Activated CD8-positive, alpha-beta memory T cell treated with anti-CD3 and anti-CD28 coated beads for 4 hours (primary cell): ENCODE results near the gene KLLN.
"Not testable (repeated sequence)": the region's sequence is repeated elsewhere in the genome, so short reads cannot be mapped to it uniquely, and the experiment has no call there.

Experiments used
- DNase-seq, 2 donors: peaks; one replicate each; pipeline ENCODE4 v3.0.0-alpha.2; 2020; ENCODE audit warnings: low read depth in 2 of 2

KLLN gene

DNA sequence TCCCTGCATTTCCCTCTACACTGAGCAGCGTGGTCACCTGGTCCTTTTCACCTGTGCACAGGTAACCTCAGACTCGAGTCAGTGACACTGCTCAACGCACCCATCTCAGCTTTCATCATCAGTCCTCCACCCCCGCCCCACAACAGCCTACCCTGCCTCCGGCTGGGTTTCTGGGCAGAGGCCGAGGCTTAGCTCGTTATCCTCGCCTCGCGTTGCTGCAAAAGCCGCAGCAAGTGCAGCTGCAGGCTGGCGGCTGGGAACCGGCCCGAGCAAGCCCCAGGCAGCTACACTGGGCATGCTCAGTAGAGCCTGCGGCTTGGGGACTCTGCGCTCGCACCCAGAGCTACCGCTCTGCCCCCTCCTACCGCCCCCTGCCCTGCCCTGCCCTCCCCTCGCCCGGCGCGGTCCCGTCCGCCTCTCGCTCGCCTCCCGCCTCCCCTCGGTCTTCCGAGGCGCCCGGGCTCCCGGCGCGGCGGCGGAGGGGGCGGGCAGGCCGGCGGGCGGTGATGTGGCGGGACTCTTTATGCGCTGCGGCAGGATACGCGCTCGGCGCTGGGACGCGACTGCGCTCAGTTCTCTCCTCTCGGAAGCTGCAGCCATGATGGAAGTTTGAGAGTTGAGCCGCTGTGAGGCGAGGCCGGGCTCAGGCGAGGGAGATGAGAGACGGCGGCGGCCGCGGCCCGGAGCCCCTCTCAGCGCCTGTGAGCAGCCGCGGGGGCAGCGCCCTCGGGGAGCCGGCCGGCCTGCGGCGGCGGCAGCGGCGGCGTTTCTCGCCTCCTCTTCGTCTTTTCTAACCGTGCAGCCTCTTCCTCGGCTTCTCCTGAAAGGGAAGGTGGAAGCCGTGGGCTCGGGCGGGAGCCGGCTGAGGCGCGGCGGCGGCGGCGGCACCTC lies at the start of gene KLLN, which contains the start of gene PTEN:
TSS of gene KLLN (minus strand) at position 481 of the 891 bp plus-strand sequence. CDS start 1,046 bp downstream, outside the sequence.
TSS of gene PTEN (plus strand) at position 573 of the 891 bp plus-strand sequence. CDS start 845 bp downstream, outside the sequence.
- DNase-seq, result peak; percentile 55 to 62

DNA sequence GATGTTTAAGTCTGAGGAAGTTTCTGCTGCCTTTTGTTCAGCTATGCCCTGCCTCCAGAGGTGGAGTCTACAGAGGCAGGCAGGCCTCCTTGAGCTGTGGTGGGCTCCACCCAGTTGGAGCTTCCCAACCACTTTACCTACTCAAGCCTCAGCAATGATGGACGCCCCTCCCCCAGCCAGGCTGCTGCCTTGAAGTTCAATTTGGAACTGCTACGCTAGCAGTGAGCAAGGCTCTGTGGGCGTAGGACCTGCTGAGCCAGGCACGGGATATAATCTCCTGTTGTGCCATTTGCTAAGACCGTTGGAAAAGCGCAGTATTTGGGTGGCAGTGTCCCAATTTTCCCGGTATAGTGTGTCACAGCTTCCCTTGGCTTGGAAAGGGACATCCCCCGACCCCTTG lies 40.1 kb upstream of the KLLN start:
- not testable (repeated sequence) for DNase-seq

DNA sequence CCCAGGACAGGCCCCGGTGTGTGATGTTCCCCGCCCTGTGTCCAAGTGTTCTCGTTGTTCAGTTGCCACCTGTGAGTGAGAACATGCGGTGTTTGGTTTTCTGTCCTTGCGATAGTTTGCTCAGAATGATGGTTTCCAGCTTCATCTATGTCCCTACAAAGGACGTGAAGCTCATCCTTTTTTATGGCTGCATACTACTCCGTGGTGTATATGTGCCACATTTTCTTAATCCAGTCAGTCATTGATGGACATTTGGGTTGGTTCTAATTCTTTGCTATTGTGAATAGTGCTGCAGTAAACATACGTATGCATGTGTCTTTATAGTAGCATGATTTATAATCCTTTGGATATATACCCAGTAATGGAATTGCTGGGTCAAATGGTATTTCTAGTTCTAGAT lies 34.6 kb upstream of the KLLN start:
- not testable (repeated sequence) for DNase-seq

DNA sequence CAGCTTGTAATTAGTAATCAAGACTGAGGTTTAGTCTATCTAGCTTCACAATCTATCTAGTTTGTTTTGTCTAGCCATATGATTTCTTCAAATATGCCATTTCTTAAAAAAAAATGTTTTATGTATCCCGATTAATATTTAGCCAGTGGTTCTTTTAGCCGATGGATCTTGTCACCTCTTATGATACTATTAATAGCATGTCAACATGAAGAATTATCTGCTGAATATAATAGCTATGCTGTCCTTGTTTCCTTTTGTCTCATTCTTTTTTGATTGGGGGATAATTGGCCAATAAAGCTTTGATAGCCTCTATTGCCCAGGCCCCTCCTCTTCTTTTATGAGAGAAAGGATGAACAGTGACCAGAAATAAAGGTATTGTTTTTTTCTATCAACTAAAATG lies 32.9 kb upstream of the KLLN start:
- DNase-seq, result no peak

DNA sequence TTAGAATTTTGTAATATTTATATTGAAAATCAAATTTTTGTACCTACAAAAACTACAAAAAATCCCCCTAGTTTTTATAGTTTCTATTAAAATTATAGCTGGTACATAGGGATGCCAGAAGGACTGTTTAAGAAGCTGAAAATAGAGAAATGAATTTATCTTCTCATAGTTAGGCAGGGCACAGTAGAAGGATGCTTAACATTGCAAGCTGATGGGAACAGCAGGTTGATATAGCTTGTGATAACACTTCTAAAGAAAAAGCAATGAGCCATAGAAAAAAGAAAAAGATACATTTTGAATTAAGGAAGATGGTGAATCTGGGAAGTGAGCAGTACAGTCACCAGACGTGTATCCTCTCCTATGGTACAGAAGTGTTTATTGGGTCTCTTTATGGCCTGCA lies 32.1 kb upstream of the KLLN start:
- no peak for DNase-seq

GRCh38 chr10:87887548-87888289 lies 24.4 kb upstream of the KLLN start:
- DNase-seq, result no peak

DNA sequence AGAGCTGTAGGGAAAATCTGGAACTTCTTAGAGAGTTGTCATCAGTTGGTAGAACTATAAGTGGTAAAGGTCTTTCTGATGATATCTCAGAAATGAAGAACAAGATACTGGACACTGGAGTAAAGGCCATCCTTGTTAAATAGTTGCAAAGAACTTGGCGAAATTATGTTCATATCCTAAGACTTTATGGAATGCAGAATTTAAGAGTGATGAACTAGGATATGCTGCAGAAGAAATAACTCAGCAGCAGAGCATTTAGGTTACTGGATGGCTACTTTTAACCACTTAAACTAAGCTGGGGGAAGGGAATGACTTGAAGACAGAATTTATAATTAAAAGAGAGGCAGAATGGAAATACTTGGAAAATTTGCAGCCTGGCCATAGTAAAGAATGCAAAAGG lies 23.8 kb upstream of the KLLN start:
- no peak for DNase-seq

GRCh38 chr10:87886635-87887034 lies 23.3 kb upstream of the KLLN start:
- no peak for DNase-seq

DNA sequence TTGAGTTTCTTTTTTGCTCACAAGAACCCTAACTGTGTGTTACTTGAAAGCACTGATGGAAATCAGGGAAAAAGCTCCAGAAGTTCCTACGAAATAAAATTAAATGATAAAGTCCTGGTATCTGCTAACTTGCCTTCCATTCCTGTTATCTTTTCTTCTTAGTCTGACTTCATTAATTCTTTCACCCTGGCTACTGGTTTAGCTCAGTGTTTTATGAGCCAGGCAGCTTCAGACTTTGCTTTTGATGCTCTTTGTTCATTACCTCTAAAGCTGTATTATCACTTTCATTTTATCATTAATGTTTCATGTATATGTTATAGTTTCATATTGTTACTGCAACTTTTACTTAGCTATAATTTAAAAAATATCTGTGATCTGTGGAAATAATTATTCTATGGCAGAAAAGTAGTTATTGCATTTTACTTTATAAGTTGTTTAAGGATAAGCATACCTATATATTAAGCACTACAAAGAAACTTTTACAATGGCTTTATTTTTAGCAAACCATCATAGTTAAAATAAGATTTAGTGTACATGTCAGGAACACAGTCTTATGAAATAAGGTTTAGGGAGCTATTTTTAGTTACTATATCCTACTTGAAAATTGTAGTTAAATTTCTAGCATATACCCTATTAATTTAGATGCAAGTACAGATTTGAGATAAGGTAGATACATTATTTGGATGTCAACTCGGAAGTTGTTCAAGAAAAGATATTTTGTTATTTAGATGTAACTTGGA lies 19.4 kb upstream of the KLLN start:
- DNase-seq, result no peak

GRCh38 chr10:87881373-87882059 lies 18.2 kb upstream of the KLLN start:
- not testable (repeated sequence) for DNase-seq

GRCh38 chr10:87880336-87880735 lies 17.0 kb upstream of the KLLN start:
- no peak for DNase-seq

GRCh38 chr10:87878664-87879459 lies 15.5 kb upstream of the KLLN start:
- no peak for DNase-seq

DNA sequence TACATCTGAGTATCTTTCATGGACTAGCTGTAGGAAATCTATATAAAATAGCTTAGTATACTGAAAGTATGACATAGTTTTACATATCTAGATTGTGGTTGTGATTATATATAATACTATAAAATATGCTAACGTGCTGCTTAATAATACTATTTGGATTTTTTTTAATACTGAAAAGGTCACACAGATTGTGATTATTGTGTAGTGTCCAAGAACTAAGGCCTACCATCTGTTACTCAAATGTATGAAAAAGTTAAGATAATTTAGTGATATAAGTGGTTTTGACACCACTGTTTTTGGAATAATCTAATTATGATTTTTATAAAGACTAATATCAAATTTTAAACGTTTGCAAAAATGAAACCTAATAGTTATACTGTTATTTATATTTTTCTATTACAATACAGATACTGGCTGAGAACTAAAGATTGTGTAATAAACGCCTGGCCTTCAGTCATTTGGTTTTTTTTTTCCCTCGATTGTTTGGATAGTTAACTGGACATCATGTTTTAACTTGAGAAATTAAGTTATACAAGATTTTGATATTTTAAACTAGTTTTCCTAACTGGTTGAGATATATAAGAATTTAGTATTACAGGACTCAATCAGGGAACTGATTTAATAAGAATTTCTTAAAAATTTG lies 12.7 kb upstream of the KLLN start:
- DNase-seq, result no peak

DNA sequence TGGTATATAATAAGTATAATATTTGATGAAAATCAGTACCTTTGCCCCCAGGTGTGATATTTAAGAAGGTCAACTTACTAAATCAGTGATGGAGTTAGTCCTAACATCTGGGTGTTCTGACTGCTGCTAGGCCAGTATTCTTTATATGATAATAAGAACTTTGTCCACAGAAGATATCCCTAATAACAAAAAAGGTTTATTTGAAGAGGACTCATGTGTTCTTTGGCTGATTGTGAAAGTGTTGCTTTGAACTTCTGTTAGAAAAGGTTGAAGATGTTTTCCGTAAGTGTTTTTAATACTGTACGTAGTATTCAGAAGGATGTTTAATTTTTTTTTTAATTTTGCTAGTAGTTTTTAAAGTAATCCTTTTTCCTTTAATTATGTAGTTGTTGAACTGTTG lies 10.3 kb upstream of the KLLN start:
- DNase-seq, result no peak

DNA sequence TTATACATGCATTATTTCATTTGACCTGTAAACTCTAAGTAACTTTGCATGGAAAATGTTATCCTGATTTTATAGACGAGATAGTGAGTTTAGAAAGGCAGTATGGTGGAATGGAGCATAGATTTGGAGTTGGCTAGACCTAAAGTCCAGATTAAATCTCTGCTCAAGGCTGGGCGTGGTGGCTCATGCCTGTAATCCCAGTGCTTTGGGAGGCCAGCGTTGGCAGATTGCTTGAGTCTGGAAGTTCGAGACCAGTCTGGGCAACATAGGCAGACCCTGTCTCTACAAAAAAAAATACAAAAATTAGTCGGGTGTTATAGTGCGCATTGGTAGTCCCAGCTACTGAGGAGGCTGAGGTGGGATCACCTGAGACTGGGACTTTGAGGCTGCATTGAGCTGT lies 9.5 kb upstream of the KLLN start:
- no peak for DNase-seq

DNA sequence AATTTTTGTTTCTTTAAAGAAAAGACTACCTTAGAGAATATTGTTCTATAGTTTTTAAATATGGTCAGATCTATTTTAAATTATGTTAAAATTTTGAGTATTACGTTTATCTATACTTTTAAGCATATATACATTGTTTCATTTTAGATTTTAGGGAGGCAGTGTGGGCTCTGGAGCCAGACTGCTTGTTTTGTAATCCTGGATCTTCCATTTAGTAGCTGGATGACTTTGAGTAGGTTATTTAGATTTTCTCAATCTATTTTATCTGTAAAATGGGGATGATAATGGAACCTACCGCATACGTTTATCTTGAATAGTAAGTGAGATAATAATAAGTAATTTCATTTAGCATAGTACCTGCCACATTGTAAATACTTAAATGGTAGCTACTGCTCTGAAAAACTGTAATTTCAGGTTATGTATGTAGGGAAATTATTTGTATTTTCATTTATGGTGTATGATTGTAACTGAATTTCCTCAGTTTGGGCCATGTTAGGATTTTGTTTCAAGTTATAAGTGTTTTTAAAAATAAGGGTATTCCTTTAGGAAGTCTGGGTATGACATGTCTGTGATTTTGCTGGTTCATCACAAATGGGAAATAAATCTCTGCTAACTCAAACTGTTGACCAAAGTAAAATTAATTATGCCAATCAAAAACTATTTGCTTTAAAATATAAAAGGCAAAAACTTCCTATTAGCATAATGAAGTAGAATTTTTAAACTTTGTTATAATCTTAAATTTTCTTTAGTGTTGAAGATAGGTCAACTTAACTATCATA lies 6.6 kb upstream of the KLLN start:
- DNase-seq, result no peak

GRCh38 chr10:87869139-87869538 lies 5.8 kb upstream of the KLLN start:
- DNase-seq, result not testable (repeated sequence)

DNA sequence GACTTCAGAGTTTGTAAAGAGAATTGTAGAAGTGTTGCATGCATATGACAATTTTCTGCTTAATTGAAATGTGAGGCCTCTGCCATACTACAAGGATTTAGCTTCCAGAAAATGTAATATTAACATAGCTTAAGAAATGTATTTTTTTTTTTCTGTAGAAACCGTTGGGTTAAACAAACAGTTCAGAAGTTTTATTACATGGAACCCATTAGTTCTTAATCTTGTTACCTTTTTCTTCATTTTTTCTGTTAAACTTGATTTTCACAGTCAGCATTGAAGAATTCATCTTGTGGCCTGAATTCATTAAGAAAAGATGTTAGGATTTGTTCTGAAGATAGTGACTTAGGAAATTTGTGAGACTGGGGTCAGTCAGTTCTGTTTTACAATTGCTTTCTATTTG lies 4.9 kb upstream of the KLLN start:
- DNase-seq, result no peak

GRCh38 chr10:87867453-87867852 lies 4.1 kb upstream of the KLLN start:
- DNase-seq, result no peak
